CD4-positive, alpha-beta T cell (primary cell): ENCODE results near the gene KLHL17. TPM values are rescaled to one million over a fixed set of nuclear protein-coding genes. Genes with fewer than 3 reads are reported as not detected.
A peak's percentile ranks its signal among the peaks of the same experiment; 100 is the strongest.

Experiments used
- ATAC-seq: fragments of 200-7000 bp; cut with Tn5 transposase; one replicate; pipeline ENCODE4 v1.10.0; 2022; ENCODE audit warnings: mild to moderate bottlenecking; ENCODE audit not compliant: poor library complexity
- CTCF ChIA-PET: fragments of 350-600 bp; sonication (Branson Sonifier 250); formaldehyde crosslinking; loops from one replicate; lab custom pipeline; 2021; ENCODE audit warnings: antibody characterized with exemption, inconsistent platforms; lab: Charles Lee
- POLR2A ChIA-PET: fragments of 350-600 bp; sonication (Branson Sonifier 250); formaldehyde crosslinking; loops from one replicate; lab custom pipeline; 2021; ENCODE audit warnings: antibody characterized with exemption, inconsistent platforms; lab: Charles Lee
- DNase-seq, 14 experiments: peaks; one replicate each; pipeline ENCODE4 v3.0.0-alpha.2; 2013 to 2020; ENCODE audit warnings: mixed read lengths in 2 of 14
- H3K27ac ChIP-seq, 2 donors: one replicate each; pipeline versions ENCODE4 v1.5.1 to v1.7.0; 2013; ENCODE audit warnings: low read length in 2 of 2, low read depth in 1 of 2, mild to moderate bottlenecking in 1 of 2
- H3K27me3 ChIP-seq, 2 experiments: 1 replicate in 1 of 2; 2 replicates in 1 of 2; pipeline versions ENCODE4 v1.6.1 to v1.7.0; 2013; ENCODE audit warnings: low read length in 2 of 2, control low read depth in 1 of 2, mild to moderate bottlenecking in 1 of 2, moderate library complexity in 1 of 2; ENCODE audit not compliant: insufficient read depth in 2 of 2, control insufficient read depth in 1 of 2
- H3K36me3 ChIP-seq: one replicate; pipeline ENCODE4 v1.6.1; 2013; ENCODE audit warnings: low read length, control low read depth; ENCODE audit not compliant: insufficient read depth
- H3K4me1 ChIP-seq: one replicate; pipeline ENCODE4 v1.6.1; 2013; ENCODE audit warnings: low read length, control low read depth; ENCODE audit not compliant: insufficient read depth
- H3K4me3 ChIP-seq: one replicate; pipeline ENCODE4 v1.5.1; 2013; ENCODE audit warnings: mild to moderate bottlenecking, low read length, moderate library complexity
- H3K9me3 ChIP-seq, 2 experiments: 1 replicate in 1 of 2; 2 replicates in 1 of 2; pipeline versions ENCODE4 v1.6.1 to v1.7.0; 2013; ENCODE audit warnings: low read length in 2 of 2, mild to moderate bottlenecking in 2 of 2, control low read depth in 1 of 2, moderate library complexity in 1 of 2; ENCODE audit not compliant: control insufficient read depth in 1 of 2, insufficient read depth in 1 of 2
- H3K27ac Mint-ChIP-seq: one replicate; pipeline ENCODE4 v1.8.0; 2020; ENCODE audit warnings: mixed read lengths
- H3K27me3 Mint-ChIP-seq: one replicate; pipeline ENCODE4 v1.8.0; 2021; ENCODE audit warnings: mixed read lengths
- H3K36me3 Mint-ChIP-seq: one replicate; pipeline ENCODE4 v1.8.0; 2021; ENCODE audit warnings: low read depth, mixed read lengths
- H3K4me1 Mint-ChIP-seq: one replicate; pipeline ENCODE4 v1.8.0; 2021; ENCODE audit warnings: low read depth, mixed read lengths
- H3K4me3 Mint-ChIP-seq: one replicate; pipeline ENCODE4 v1.8.0; 2020; ENCODE audit warnings: mild to moderate bottlenecking, mixed read lengths
- H3K9me3 Mint-ChIP-seq: one replicate; pipeline ENCODE4 v1.8.0; 2020; ENCODE audit warnings: mixed read lengths
- intact Hi-C, 2 experiments: fragments of 100-400 bp; cut with DNase I in 1 of 2; cut with micrococcal nuclease in 1 of 2; formaldehyde crosslinking; loops; one replicate each; pipeline versions ENCODE4 v1.15.1 to v1.9.0; 2023 to 2025; cut with DNase I, micrococcal nuclease
- total RNA-seq, 174 experiments: library from RNA in 2 of 174; stranded (reverse) in 2 of 174; gene quantifications; one replicate each; pipeline ENCODE4 v1.2.3 and lab custom pipeline; 2021 to 2026
- TF ChIP-seq, protein P1 (sequence below): fragments of 200-600 bp; IDR thresholded peaks from one replicate; pipeline ENCODE4 v1.8.0; 2022; ENCODE audit warnings: antibody characterized with exemption, mild to moderate bottlenecking

Gene KLHL17
- total RNA-seq, 2 experiments from 2014 or later, result 13.9 TPM

DNA sequence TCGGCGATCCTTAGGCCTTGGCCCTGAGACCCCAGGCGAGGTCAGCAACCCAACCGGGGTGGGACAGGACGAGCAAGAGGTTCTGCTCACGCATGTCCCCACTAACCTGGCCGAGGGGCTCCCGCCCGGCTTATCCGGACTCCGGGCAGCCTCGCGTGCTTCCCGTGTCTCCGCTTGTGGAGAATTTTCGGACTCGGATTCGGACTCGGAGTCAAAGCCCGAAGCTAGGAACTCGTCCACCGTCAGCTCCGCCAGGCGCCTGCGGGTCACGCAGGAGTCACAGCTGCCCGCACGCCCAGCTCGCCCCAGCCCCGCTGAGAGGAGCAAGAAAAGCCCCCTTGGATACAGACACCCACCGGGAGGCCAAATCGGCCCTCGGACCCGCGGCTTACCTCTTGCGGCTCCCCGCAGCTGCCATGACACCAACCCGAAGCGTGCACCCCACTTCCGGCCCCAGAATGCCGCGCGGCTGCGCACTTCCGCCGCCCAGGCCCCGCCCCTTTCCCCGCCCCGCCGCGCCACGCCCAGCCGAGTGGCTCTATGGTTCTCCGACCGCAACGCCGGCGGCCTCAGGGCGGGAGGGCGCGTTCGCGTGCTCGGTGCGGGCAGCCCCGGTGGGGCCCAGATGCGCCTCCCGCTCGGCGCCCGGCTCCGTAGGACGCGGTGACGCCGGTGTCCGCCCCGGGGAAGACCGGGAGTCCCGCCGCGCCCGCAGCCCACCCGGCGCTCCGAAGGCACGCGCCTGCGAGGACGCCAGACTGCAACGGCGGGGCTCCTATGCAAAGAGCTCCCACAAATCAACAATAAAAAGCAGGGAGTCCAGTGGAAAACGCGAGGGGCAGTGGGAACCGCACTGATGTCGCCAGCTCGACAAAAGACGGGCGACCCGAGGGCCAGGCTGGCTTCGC is 1.3 kb upstream of the KLHL17 start, which contains the start of gene NOC2L:
Gene NOC2L (minus strand): TSS at position 434 of the 908 bp plus-strand sequence. CDS start 16 bp downstream, at position 418.
- Mint-ChIP-seq H3K9me3 (no peaks in the 10 kb centered on the region), H3K4me3 (peak within 1 kb of the TSS; percentile 90), H3K4me1 (peaks cover 16% of the 10 kb centered on the region), H3K27me3 (no peaks in the 10 kb centered on the region), H3K27ac (peak within 1 kb of the TSS; percentile 58), H3K36me3 (peaks cover 39% of the 10 kb centered on the region)
- POLR2A ChIA-PET, result interaction anchor here (0.5 to 1.4 kb wide), 5 partner anchors 21 to 416 kb away, joined by 3 to 6 read pairs (median 3); partner anchors contain the start of gene AURKAIP1
- TF ChIP-seq, protein P1, sequence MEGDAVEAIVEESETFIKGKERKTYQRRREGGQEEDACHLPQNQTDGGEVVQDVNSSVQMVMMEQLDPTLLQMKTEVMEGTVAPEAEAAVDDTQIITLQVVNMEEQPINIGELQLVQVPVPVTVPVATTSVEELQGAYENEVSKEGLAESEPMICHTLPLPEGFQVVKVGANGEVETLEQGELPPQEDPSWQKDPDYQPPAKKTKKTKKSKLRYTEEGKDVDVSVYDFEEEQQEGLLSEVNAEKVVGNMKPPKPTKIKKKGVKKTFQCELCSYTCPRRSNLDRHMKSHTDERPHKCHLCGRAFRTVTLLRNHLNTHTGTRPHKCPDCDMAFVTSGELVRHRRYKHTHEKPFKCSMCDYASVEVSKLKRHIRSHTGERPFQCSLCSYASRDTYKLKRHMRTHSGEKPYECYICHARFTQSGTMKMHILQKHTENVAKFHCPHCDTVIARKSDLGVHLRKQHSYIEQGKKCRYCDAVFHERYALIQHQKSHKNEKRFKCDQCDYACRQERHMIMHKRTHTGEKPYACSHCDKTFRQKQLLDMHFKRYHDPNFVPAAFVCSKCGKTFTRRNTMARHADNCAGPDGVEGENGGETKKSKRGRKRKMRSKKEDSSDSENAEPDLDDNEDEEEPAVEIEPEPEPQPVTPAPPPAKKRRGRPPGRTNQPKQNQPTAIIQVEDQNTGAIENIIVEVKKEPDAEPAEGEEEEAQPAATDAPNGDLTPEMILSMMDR, result no peak
- CTCF ChIA-PET, result interaction anchor here (0.7 to 1.5 kb wide), 3 partner anchors 25 to 90 kb away, joined by 3 to 6 read pairs (median 3); no protein-coding TSS in a partner anchor
- ATAC-seq (peak; percentile 84), DNase-seq (peak; percentile 88 to 99 (median 97))
- Histone ChIP-seq H3K36me3 (peaks cover 33% of the 10 kb centered on the region), H3K27ac (peak within 1 kb of the TSS; percentile 47 to 72), H3K4me1 (peaks cover 41% of the 10 kb centered on the region), H3K4me3 (peak within 1 kb of the TSS; percentile 95), H3K9me3 (no peaks in the 10 kb centered on the region), H3K27me3 (no peaks in the 10 kb centered on the region)
- intact Hi-C loops, result loop anchor here in 1 of 2 experiments (5.0 kb wide), 1 partner anchor 52 kb away; no protein-coding TSS in a partner anchor

DNA sequence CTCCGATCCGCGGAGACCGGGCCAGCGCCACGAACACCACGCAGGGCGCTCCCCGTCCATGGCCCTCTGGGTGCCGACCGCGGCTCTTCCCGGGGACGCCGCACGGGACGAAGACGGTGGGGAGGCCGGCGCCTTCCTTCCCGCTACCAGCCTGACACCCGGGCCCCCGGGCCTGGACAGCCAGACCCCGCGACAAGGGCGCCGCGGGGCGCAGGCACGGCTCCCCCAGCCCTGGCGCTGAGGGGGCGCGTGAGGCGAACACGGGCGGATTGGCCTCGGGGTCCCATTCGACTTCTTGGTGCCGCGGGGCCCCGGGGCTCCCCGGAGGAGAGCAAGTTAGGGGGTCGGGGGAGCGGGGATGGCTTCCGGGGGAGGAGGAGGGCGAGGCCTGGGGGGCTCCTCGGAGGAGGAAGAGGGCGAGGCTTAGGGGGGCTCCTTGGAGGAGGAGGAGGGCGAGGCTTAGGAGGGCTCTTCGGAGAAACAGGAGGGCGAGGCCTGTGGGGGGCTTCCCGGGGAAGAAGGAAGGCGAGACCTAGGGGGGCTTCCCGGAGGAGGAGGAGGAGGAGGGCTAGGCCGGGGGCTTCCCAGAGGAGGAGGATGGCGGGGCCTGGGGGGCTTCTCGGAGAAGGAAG is 537 bp upstream of the KLHL17 start:
- no peaks in the 10 kb centered on the region for H3K9me3 Mint-ChIP-seq
- Histone ChIP-seq H3K27me3 (no peaks in the 10 kb centered on the region), H3K27ac (no peak overlapping the region), H3K9me3 (no peaks in the 10 kb centered on the region), H3K36me3 (peaks cover 25% of the 10 kb centered on the region), H3K4me3 (peak overlapping the region; percentile 57), H3K4me1 (peaks cover 41% of the 10 kb centered on the region)
- TF ChIP-seq, protein P1, result no peak
- no peak overlapping the region for H3K27ac Mint-ChIP-seq
- peaks cover 16% of the 10 kb centered on the region for H3K4me1 Mint-ChIP-seq
- H3K36me3 Mint-ChIP-seq, result peaks cover 32% of the 10 kb centered on the region
- ATAC-seq (peak; percentile 16), DNase-seq (peak in 1 of 14 experiments; percentile 26)
- H3K4me3 Mint-ChIP-seq, result peak overlapping the region; percentile 90
- ChIA-PET CTCF (interaction anchor here (1.4 to 1.5 kb wide), 2 partner anchors 55 to 90 kb away, joined by 3 to 6 read pairs; no protein-coding TSS in a partner anchor), POLR2A (interaction anchor here (1.4 kb wide), 1 partner anchor 271 kb away, joined by 4 read pairs; no protein-coding TSS in a partner anchor)
- H3K27me3 Mint-ChIP-seq, result no peaks in the 10 kb centered on the region
- intact Hi-C loops, result loop anchor here in 1 of 2 experiments (5.0 kb wide), 1 partner anchor 53 kb away; no protein-coding TSS in a partner anchor

DNA sequence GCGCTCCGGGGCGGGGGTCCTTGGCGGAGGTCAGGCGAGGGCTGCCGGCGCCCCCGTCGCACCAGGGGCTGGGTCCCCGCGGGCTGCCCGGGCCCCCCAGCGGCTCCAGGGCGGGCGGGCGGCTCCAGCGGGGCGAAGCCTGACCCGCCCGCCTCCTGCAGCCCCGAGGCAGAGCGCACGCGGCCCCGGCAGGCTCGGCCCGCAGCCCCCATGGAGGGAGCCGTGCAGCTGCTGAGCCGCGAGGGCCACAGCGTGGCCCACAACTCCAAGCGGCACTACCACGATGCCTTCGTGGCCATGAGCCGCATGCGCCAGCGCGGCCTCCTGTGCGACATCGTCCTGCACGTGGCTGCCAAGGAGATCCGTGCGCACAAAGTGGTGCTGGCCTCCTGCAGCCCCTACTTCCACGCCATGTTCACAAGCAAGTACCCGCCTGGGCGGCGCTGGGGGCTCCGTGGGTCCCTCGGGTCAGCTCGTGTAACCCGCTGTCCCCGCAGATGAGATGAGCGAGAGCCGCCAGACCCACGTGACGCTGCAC is 817 bp downstream of the KLHL17 start:
- ChIA-PET CTCF (no interaction called here), POLR2A (no interaction called here)
- no peak for ATAC-seq
- Histone ChIP-seq H3K27me3 (no peaks in the 10 kb centered on the region), H3K9me3 (no peaks in the 10 kb centered on the region), H3K27ac (no peak overlapping the region), H3K4me1 (peaks cover 47% of the 10 kb centered on the region), H3K36me3 (peaks cover 12% of the 10 kb centered on the region), H3K4me3 (peak overlapping the region; percentile 14)
- peaks cover 16% of the 10 kb centered on the region for H3K4me1 Mint-ChIP-seq
- DNase-seq, result peak in 1 of 14 experiments; percentile 32
- no peaks in the 10 kb centered on the region for H3K27me3 Mint-ChIP-seq
- H3K27ac Mint-ChIP-seq, result no peak overlapping the region
- TF ChIP-seq, protein P1, result no peak
- H3K4me3 Mint-ChIP-seq, result peak overlapping the region; percentile 82
- no peaks in the 10 kb centered on the region for H3K9me3 Mint-ChIP-seq
- intact Hi-C loops, result no loop called here
- peaks cover 18% of the 10 kb centered on the region for H3K36me3 Mint-ChIP-seq
